DMS53 treated with DMSO at 0.1 percent for 48 hours (cell line): ENCODE results near the gene TAF11L13.
"Not testable (repeated sequence)": the region's sequence is repeated elsewhere in the genome, so short reads cannot be mapped to it uniquely, and the experiment has no call there.

Source experiments
- DNase-seq: peaks from one replicate; lab custom pipeline; 2025; ENCODE audit not compliant: unreplicated experiment; lab: John Stamatoyannopoulos, UW

The TAF11L13 gene

GRCh38 chr5:17631788-17632187 is at the start of gene TAF11L13:
TAF11L13 (plus strand) TSS chr5:17632088.
- DNase-seq, result not testable (repeated sequence)

- not testable (repeated sequence) for DNase-seq
Measured at GRCh38 chr5:17585658-17586057, 46.2 kb upstream of the TAF11L13 start, which contains the start of gene TAF11L7. TAF11L7 (minus strand) TSS chr5:17585758.

- not testable (repeated sequence) for DNase-seq
Measured at GRCh38 chr5:17590860-17591259, 41.0 kb upstream of the TAF11L13 start, which contains the start of gene TAF11L8. TAF11L8 (minus strand) TSS chr5:17590960.

GRCh38 chr5:17594255-17594654 is 37.6 kb upstream of the TAF11L13 start, which contains the start of gene TAF11L9:
TAF11L9 (minus strand) TSS chr5:17594394.
- DNase-seq, result not testable (repeated sequence)

GRCh38 chr5:17597728-17598127 is 34.2 kb upstream of the TAF11L13 start, which contains the start of gene TAF11L10:
TAF11L10 (minus strand) TSS chr5:17597828.
- not testable (repeated sequence) for DNase-seq

DNA sequence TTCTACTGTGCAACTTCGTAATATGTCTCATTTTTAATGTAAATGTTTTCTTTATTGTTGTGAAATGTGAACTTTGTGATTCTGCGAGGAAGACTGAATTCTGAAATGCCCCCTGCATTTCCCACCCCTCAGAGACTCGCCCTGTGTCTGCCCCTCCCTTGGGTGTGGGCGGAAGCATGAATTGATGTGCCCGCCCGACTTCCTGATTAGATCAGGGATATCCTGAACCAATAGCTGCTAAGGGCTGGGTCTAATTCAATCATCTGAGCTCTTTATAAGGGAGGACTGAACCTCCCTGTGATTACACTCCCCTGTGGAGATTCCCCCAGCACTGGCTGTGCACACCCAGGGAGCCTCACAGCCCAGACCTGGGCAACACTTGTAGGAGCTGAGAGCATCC is 28.0 kb upstream of the TAF11L13 start, which contains the start of gene TAF11L11:
TSS of gene TAF11L11 (plus strand) at position 304 of the 400 bp plus-strand sequence.
- DNase-seq, result not testable (repeated sequence)

- no peak for DNase-seq
Measured at GRCh38 chr5:17604951-17605350, 26.9 kb upstream of the TAF11L13 start.

DNA sequence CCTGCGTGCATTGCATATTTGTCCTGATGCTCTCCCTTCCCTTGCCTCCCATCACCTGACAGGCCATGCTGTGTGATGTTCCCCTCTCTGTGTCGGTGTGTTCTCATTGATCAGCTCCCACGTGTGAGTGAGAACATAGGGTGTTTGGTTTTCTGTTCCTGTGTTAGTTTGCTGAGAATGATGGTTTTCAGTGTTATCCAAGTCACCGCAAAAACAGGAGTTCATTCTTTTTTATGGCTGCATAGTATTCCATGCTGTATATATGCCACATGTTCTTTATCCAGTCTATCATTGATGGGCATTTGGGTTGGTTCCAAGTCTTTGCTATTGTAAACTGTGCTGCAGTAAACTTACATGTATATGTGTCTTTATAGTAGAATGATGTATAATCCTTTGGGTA is 24.4 kb upstream of the TAF11L13 start:
- DNase-seq, result not testable (repeated sequence)

GRCh38 chr5:17610092-17610491 is 21.8 kb upstream of the TAF11L13 start, which contains the start of gene TAF11L12:
TAF11L12 (plus strand) TSS chr5:17610392.
- not testable (repeated sequence) for DNase-seq

- DNase-seq, result no peak
Measured at GRCh38 chr5:17614872-17615605, 16.8 kb upstream of the TAF11L13 start.

- no peak for DNase-seq
Measured at GRCh38 chr5:17619354-17619753, 12.5 kb upstream of the TAF11L13 start.

GRCh38 chr5:17620627-17621026 is 11.3 kb upstream of the TAF11L13 start:
- no peak for DNase-seq

GRCh38 chr5:17625686-17626085 is 6.2 kb upstream of the TAF11L13 start:
- no peak for DNase-seq

DNA sequence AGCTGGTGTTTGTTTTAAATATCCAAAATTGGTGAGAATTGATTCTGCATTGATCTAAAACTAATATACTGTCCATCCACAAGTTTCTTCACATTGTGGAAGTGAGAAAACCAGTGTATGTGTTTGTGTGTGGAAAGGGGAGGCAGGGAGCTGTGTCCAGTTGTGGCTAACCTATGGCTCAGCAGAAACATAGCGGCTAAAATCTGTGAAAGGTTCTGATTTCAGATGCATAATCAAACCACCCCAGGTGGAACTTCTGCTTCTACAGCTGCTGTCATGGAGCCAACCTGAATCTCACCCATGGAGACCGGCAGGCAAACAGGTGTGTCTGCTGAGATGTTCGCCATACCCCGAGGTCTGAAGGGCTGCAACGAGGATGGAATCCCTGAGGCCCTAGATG is 2.3 kb downstream of the TAF11L13 start, which contains the start of gene TAF11L14:
TSS of gene TAF11L14 (plus strand) at position 301 of the 400 bp plus-strand sequence.
- DNase-seq, result no peak

GRCh38 chr5:17649232-17649631 is 17.3 kb downstream of the TAF11L13 start:
- DNase-seq, result not testable (repeated sequence)

DNA sequence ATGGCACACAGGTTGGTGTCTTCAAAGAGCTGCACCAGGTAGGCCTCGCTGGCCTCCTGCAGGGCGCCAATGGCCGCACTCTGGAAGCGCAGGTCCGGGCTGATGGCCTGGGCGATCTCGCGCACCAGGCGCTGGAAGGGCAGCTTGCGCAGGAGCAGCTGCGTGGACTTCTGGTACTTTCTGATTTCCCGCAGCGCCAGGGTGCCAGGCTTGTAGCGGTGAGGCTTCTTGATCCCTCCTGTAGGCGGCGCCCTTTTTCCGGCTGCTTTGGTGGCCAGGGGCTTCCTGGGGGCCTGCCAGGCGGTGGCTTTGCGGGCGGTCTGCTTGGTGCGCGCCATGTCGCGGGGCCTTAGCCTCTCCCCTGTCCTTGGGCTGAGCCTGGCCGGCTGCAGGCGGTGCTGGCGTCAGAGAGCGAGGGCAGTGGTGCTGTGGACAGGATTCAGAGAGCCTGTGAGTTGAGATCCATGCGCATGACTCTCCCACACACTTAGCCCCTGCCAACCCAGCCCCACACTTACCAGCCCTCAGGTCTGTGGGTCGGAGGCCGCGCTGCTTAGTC is 23.4 kb downstream of the TAF11L13 start:
- not testable (repeated sequence) for DNase-seq

DNA sequence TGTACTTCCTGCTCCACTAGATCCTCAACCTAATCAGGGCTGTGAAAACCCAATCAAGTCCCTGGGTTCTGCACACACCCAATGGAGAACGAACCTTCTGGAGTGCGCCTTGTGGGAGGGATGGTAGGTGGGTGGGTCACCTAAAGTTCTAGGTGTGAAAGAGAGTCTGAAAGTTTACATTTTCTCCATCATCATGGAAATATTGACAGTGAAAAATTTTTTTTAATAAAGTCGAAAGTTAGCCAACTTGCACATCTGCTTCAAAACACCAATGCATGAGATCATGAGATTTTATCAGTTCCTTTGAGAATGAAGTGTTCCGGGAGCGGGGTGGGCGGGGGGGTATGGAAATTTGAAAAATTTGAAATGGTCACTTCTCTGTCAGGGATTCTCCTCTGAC is 24.0 kb downstream of the TAF11L13 start:
- no peak for DNase-seq

DNA sequence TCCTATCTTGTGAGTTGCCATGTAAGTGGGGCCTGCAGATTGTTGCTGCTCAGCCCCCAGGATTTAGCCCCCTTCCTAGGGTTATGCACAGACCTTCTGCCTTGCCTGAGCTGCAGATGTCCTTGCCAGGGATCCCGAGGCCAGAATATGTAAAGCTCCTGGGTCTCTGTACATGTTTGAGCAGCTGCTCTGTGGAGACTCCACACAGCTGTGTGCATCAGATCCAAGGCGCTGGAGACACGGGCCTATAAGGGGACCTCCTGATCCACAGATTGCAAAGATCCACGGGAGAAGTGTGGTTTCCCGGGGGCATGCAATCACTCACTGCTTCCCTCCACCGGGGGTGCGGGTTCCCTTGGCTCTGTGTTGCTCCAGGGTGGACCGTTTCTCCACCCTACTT is 31.3 kb downstream of the TAF11L13 start:
- DNase-seq, result no peak

DNA sequence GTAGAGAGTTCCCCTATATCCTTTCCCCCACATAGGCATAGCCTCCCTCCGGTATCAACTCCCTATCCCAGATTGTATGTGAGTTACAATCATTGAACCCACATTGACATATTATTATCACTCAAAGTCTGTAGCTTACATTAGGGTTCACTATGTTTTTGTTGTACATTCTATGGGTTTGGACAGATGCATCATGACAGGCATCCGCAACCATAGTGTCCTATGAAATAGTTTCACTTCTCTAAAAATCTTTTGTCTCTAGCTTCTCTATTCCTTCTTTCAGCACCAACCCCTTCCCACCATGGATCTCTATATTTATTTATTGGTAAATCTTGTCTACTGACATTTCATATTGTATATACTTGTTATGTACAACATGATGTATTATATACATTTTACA is 33.9 kb downstream of the TAF11L13 start:
- DNase-seq, result no peak

- no peak for DNase-seq
Measured at GRCh38 chr5:17666726-17667235, 34.9 kb downstream of the TAF11L13 start.

DNA sequence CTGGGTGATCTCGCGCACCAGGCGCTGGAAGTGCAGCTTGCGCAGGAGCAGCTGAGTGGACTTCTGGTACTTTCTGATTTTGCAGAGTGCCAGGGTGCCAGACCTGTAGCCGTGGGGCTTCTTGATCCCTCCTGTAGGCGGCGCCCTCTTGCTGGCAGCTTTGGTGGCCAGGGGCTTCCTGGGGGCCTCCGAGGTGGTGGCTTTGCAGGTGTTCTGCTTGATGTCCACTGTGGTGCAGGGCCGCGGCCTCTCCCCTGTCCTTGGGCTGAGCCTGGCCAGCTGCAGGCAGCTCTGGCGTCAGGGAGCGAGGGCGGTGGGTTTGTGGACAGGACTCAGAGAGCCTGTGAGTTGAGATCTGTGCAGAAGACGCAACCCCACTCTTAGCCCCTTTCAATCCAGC is 38.5 kb downstream of the TAF11L13 start:
- DNase-seq, result no peak
